Measurements from ENCODE around the gene PLA2G2F. TPM values are rescaled to one million over a fixed set of nuclear protein-coding genes. Genes with fewer than 3 reads are reported as not detected.

Gene PLA2G2F
- total and polyA plus RNA-seq, 10 of the 15 experiments (the other 5 are each of a cell fraction or from before 2014, with no cell fraction given), result 0.03 TPM; not detected in 9

GRCh38 chr1:20164694-20165202 lies 25.6 kb downstream of the PLA2G2F start:
- Histone ChIP-seq H3K27ac (ENCODE audit: control insufficient read depth, insufficient read depth) (no peak overlapping the region), H2AFZ (ENCODE audit: control insufficient read depth, low read depth, low read length) (no peak overlapping the region), H4K20me1 (ENCODE audit: control insufficient read depth, insufficient read depth) (no peaks in the 10 kb centered on the region), H3K4me1 (ENCODE audit: control insufficient read depth, insufficient read depth, low read length) (no peaks in the 10 kb centered on the region), H3K36me3 (ENCODE audit: control insufficient read depth in 2 of 2, insufficient read depth in 2 of 2, low read length in 1 of 2) (no peaks in the 10 kb centered on the region), H3K9ac (ENCODE audit: control insufficient read depth, insufficient read depth, low read length) (no peak overlapping the region), H3K79me2 (ENCODE audit: control insufficient read depth, insufficient read depth, low read length) (no peaks in the 10 kb centered on the region), H3K4me2 (ENCODE audit: control insufficient read depth, insufficient read depth) (no peak overlapping the region), H3K27me3 (replicated peaks in 1 of 2; ENCODE audit: control insufficient read depth in 2 of 2, insufficient read depth in 2 of 2, low read length in 1 of 2) (no peaks in the 10 kb centered on the region; a peak in 2 of 4 replicates), H3K9me3 (replicated peaks; ENCODE audit: control insufficient read depth, insufficient read depth, low read length) (peaks cover 10% of the 10 kb centered on the region; the same call in 1 of the 3 replicates), H3K4me3 (no peak overlapping the region)
- ATAC-seq, result no peak
- intact Hi-C loops (cut with micrococcal nuclease; ENCODE audit: unreplicated experiment) (loop anchor here (1.0 kb wide), 1 partner anchor 31 kb away; no protein-coding TSS in a partner anchor), in situ Hi-C loops (cut with MboI) (no loop called here)
- SMC1A ChIA-PET (ENCODE audit: uncharacterized antibody, unreplicated experiment), result interaction anchor here (1.0 to 2.3 kb wide), 2 partner anchors 23 to 29 kb away, joined by 3 to 8 read pairs; no protein-coding TSS in a partner anchor
- TF ChIP-seq CHD4 (IDR thresholded peaks at IDR 0.05) (no peak), WRNIP1 (IDR thresholded peaks at IDR 0.05; ENCODE audit: borderline replicate concordance, low read depth, low read length) (no peak), JUND (IDR thresholded peaks at IDR 0.05; ENCODE audit: low read depth, low read length) (no peak), ZBTB4 (CRISPR knock-in tag; IDR thresholded peaks at IDR 0.05) (no peak), ZNF622 (IDR thresholded peaks at IDR 0.05) (no peak), REST (IDR thresholded peaks at IDR 0.05; ENCODE audit: low read depth, low read length) (no peak), ATF7 (IDR thresholded peaks at IDR 0.05; ENCODE audit: low read depth) (no peak), IRF3 (IDR thresholded peaks at IDR 0.05) (no peak), ZNF207 (IDR thresholded peaks at IDR 0.05; ENCODE audit: borderline replicate concordance) (no peak), HDAC2 (IDR thresholded peaks at IDR 0.05) (no peak), STAT1 (conservative IDR thresholded peaks at IDR 0.05) (no peak), IRF5 (IDR thresholded peaks at IDR 0.05; ENCODE audit: borderline replicate concordance) (no peak), LARP7 (IDR thresholded peaks at IDR 0.05) (no peak), PBX3 (IDR thresholded peaks at IDR 0.05; ENCODE audit: insufficient replicate concordance, low read depth, low read length) (no peak)
- CTCF ChIA-PET, result interaction anchor here (1.2 to 2.2 kb wide), 3 partner anchors 13 to 29 kb away, joined by 3 to 10 read pairs (median 4); no protein-coding TSS in a partner anchor
- FAIRE-seq, result no peak
- RAD21 ChIA-PET (ENCODE audit: unreplicated experiment), result no interaction called here
- no peak for DNase-seq (ENCODE audit: low read depth, low spot score)
- no TSS peak for BruUV-seq (replicated peaks)
- WGBS (ENCODE audit: insufficient coverage, insufficient replicate concordance, low lambda C conversion rate, missing lambda C conversion rate), result 45% methylated on average over 15 of the region's 15 CpGs
- POLR2A ChIA-PET, result no interaction called here

Data from GM12878 (cell line).